Thyroid gland (tissue), 4 donors: ENCODE data around the gene DGAT2. TPM values are rescaled to one million over a fixed set of nuclear protein-coding genes. Genes with fewer than 3 reads are reported as not detected.

Source experiments
- DNase-seq, 2 donors: peaks; one replicate each; pipeline ENCODE4 v3.0.0-alpha.2; 2019
- H3K27ac ChIP-seq, 3 donors: fragments of 200-600 bp; sonication (generic); 1 replicate in 2 of 3; 2 replicates in 1 of 3; pipeline ENCODE4 v1.5.1; 2016 to 2019; ENCODE audit warnings: mild to moderate bottlenecking in 1 of 3, moderate library complexity in 1 of 3
- H3K27me3 ChIP-seq: fragments of 200-600 bp; sonication (generic); one replicate; pipeline ENCODE4 v1.5.1; 2019
- H3K36me3 ChIP-seq, 2 donors: fragments of 200-600 bp; sonication (generic); one replicate each; pipeline ENCODE4 v1.5.1; 2016 to 2019
- H3K4me1 ChIP-seq, 2 donors: fragments of 200-600 bp; sonication (generic); one replicate each; pipeline ENCODE4 v1.5.1; 2017 to 2019
- H3K4me3 ChIP-seq, 3 donors: fragments of 200-600 bp; sonication (generic); replicated peaks in 1 of 3; 1 replicate in 2 of 3; 2 replicates in 1 of 3; pipeline ENCODE4 v1.5.1; 2016; ENCODE audit warnings: mild to moderate bottlenecking in 1 of 3
- H3K9me3 ChIP-seq: fragments of 200-600 bp; sonication (generic); one replicate; pipeline ENCODE4 v1.5.1; 2017
- CTCF ChIP-seq, 6 experiments: fragments of 200-600 bp in 3 of 6; fragments of 450-650 bp in 3 of 6; sonication (generic) in 3 of 6; IDR thresholded peaks; one replicate each; pipeline ENCODE4 v1.5.1; 2016 to 2019; ENCODE audit warnings: antibody characterized with exemption in 6 of 6, mild to moderate bottlenecking in 2 of 6, inconsistent platforms in 1 of 6, moderate library complexity in 1 of 6
- POLR2A ChIP-seq, 2 donors: fragments of 450-650 bp; IDR thresholded peaks; one replicate each; pipeline ENCODE4 v1.6.1; 2017; ENCODE audit warnings: antibody characterized with exemption in 2 of 2, mild to moderate bottlenecking in 2 of 2, moderate library complexity in 1 of 2
- WGBS, 2 donors: methylation state at CpG; one replicate each; pipeline ENCODE4 v1.1.5; 2017; 5-methylcytosine and 5-hydroxymethylcytosine counted together
- intact Hi-C: fragments of 100-400 bp; cut with DNase I; formaldehyde crosslinking; loops from one replicate; pipeline ENCODE4 v1.15.1; 2023
- total RNA-seq, 4 donors: library from RNA; depleted of rRNA; stranded (reverse); fragments of >200 nt; gene quantifications; one replicate each; pipeline ENCODE4 v1.2.3, GENCODE V29; 2016

The DGAT2 gene
- total RNA-seq, 4 donors from 2014 or later: 9.9 to 20.7 (median 16.3) TPM

DNA sequence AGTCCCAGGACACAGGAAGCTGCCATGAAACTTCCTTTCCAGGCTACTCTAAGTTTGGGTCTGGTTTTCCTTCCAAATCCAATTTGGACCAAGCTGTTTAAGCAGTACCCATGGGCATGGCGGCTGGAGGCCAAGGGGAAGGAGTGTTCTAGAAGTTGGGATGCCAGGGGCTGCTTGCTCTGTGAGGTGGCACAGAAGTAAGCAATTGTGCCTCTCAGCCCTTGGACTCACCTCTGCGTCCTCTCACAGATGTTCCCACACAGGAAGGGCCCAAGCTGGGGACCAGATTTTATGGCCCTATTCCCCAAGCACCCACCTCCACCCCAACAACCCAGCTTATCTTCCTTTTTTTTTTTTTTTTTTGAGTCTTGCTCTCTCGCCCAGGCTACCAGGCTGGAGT, 3.5 kb upstream of the DGAT2 start:
- Histone ChIP-seq H3K9me3 (no peaks in the 10 kb centered on the region), H3K27me3 (no peaks in the 10 kb centered on the region), H3K4me3 (no peak overlapping the region), H3K36me3 (no peaks in the 10 kb centered on the region), H3K27ac (no peak overlapping the region), H3K4me1 (peaks cover 32 to 58% of the 10 kb centered on the region in 2 donors)
- WGBS, 2 donors: 96 to 100% methylated on average over 3 of the region's 3 CpGs
- no peak for TF ChIP-seq POLR2A (IDR thresholded peaks at IDR 0.05)
- TF ChIP-seq CTCF (IDR thresholded peaks at IDR 0.05): no peak
- intact Hi-C loops: loop anchor here (10.0 kb wide), 1 partner anchor 220 kb away; no protein-coding TSS in a partner anchor
- no peak for DNase-seq

GRCh38 chr11:75766443-75767227, 1.9 kb upstream of the DGAT2 start:
- peak in 1 of 2 donors; percentile 12 for DNase-seq
- Histone ChIP-seq H3K27ac (no peak overlapping the region), H3K4me1 (peaks cover 18 to 50% of the 10 kb centered on the region in 2 donors), H3K9me3 (no peaks in the 10 kb centered on the region), H3K27me3 (no peaks in the 10 kb centered on the region), H3K36me3 (no peaks in the 10 kb centered on the region), H3K4me3 (no peak overlapping the region)
- intact Hi-C loops: loop anchor here (10.0 kb wide), 1 partner anchor 222 kb away; no protein-coding TSS in a partner anchor
- WGBS, 2 donors: 59 to 67% methylated on average over 4 of the region's 4 CpGs
- TF ChIP-seq CTCF (IDR thresholded peaks at IDR 0.05) (no peak), POLR2A (IDR thresholded peaks at IDR 0.05) (no peak)

DNA sequence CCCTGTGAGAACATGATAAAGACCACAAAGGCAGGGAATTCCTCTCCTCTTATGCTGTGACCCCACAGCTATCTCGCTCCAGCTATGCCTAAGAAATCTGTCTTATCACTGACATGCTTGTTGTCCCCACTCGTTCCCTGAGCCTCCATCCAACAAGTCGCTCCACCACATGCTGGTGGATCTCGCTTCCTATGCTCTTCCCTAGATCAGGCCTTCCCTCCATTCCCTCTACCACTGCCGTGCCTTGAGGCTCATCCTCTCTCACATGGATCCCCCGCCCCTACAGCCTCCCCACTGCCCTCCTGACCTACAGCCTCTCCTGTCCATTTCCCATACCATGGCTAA, 1.4 kb upstream of the DGAT2 start:
- Histone ChIP-seq H3K27me3 (no peaks in the 10 kb centered on the region), H3K27ac (no peak overlapping the region), H3K9me3 (no peaks in the 10 kb centered on the region), H3K4me1 (peaks cover 18 to 56% of the 10 kb centered on the region in 2 donors), H3K36me3 (no peaks in the 10 kb centered on the region), H3K4me3 (no peak overlapping the region)
- no peak for DNase-seq
- WGBS, 2 donors: 95 to 98% methylated on average over 6 of the region's 6 CpGs
- intact Hi-C loops: loop anchor here (10.0 kb wide), 1 partner anchor 222 kb away; no protein-coding TSS in a partner anchor
- TF ChIP-seq POLR2A (IDR thresholded peaks at IDR 0.05) (no peak), CTCF (IDR thresholded peaks at IDR 0.05) (no peak)

DNA sequence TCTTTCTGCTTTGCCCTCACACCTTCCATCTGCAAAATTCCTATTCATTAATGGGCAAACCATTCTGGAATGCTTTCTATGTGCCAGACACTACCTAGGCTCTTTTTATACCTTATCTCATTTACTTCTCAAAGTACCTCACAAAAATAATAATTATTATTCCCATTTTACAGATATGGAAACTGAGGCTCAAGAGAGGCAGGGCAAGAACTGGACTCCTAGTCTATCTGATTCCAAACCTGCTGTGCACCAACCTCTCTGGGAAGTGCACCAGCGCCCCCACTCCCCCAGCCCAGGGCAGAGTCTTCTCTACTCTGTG, 826 bp upstream of the DGAT2 start:
- Histone ChIP-seq H3K4me1 (peaks cover 18 to 58% of the 10 kb centered on the region in 2 donors), H3K27me3 (no peaks in the 10 kb centered on the region), H3K4me3 (no peak overlapping the region), H3K27ac (peak overlapping the region in 1 of 3 donors; percentile 37), H3K9me3 (no peaks in the 10 kb centered on the region), H3K36me3 (no peaks in the 10 kb centered on the region)
- intact Hi-C loops: loop anchor here (10.0 kb wide), 1 partner anchor 223 kb away; no protein-coding TSS in a partner anchor
- TF ChIP-seq POLR2A (IDR thresholded peaks at IDR 0.05): no peak
- TF ChIP-seq CTCF (IDR thresholded peaks at IDR 0.05): no peak
- 33 to 41% methylated on average over 1 of the region's 1 CpG for WGBS, 2 donors
- DNase-seq: no peak
